Endothelial cell of umbilical vein (primary cell): ENCODE measurements around the gene MCRIP2. TPM values are rescaled to one million over a fixed set of nuclear protein-coding genes. Genes with fewer than 3 reads are reported as not detected.

Experiments
- BruUV-seq: library from RNA; stranded (reverse); fragments of 400-500 nt; replicated peaks from 2 replicates; lab custom pipeline; 2021; lab: Mats Ljungman, UMichigan
- CTCF ChIA-PET: fragments of 300-600, 350-600 bp; sonication (Branson Sonifier 250); formaldehyde crosslinking; loops from one replicate; lab custom pipeline; 2021; ENCODE audit warnings: antibody characterized with exemption, inconsistent platforms; lab: Charles Lee
- POLR2A ChIA-PET: fragments of 300-600, 350-600 bp; sonication (Branson Sonifier 250); formaldehyde crosslinking; loops from one replicate; lab custom pipeline; 2021; ENCODE audit warnings: antibody characterized with exemption, inconsistent platforms; lab: Charles Lee
- DNase-seq: peaks from one replicate; pipeline ENCODE4 v3.0.0-alpha.2; 2011; ENCODE audit warnings: low read depth, low spot score
- FAIRE-seq: peaks from 2 replicates; lab custom pipeline; 2011; peaks lifted over from hg19 to GRCh38; lab: Jason Lieb, UNC
- H2AFZ ChIP-seq: 2 replicates; pipeline ENCODE4 v1.6.0; 2012; ENCODE audit warnings: low read depth, low read length, control low read depth, inconsistent platforms
- H3K27ac ChIP-seq: 2 replicates; pipeline ENCODE4 v1.5.1; 2011; ENCODE audit warnings: low read depth, mild to moderate bottlenecking, control low read depth, low read length, moderate library complexity; ENCODE audit not compliant: insufficient read depth
- H3K27me3 ChIP-seq, 2 experiments: 2 replicates each; pipeline versions ENCODE4 v1.6.0 to v1.6.1; 2011; ENCODE audit warnings: low read length in 2 of 2, mixed read lengths in 1 of 2; ENCODE audit not compliant: control insufficient read depth in 2 of 2, insufficient read depth in 2 of 2
- H3K36me3 ChIP-seq, 2 experiments: 2 replicates in 1 of 2; 3 replicates in 1 of 2; pipeline ENCODE4 v1.5.1; 2011; ENCODE audit warnings: low read length in 2 of 2, mild to moderate bottlenecking in 1 of 2, moderate library complexity in 1 of 2; ENCODE audit not compliant: control insufficient read depth in 2 of 2, insufficient read depth in 2 of 2; ENCODE audit errors: extremely low read depth in 1 of 2
- H3K4me1 ChIP-seq: 3 replicates; pipeline ENCODE4 v1.5.1; 2011; ENCODE audit warnings: mild to moderate bottlenecking, low read length; ENCODE audit not compliant: control insufficient read depth, insufficient read depth; ENCODE audit errors: extremely low read depth
- H3K4me2 ChIP-seq: 2 replicates; pipeline ENCODE4 v1.6.1; 2011; ENCODE audit warnings: low read length, control low read depth, mixed read lengths; ENCODE audit not compliant: insufficient read depth
- H3K4me3 ChIP-seq, 3 experiments: fragments of 200-600 bp in 1 of 3; sonication (generic), shearing (Covaris generic) in 1 of 3; replicated peaks in 1 of 3; 2 replicates each; pipeline ENCODE4 v1.5.1; 2011 to 2016; ENCODE audit warnings: control low read depth in 3 of 3, low read length in 3 of 3, mild to moderate bottlenecking in 2 of 3, inconsistent platforms in 1 of 3, low read depth in 1 of 3, moderate library complexity in 1 of 3; ENCODE audit not compliant: insufficient read depth in 1 of 3
- H3K79me2 ChIP-seq: 2 replicates; pipeline ENCODE4 v1.6.0; 2012; ENCODE audit warnings: low read length, inconsistent platforms; ENCODE audit not compliant: control insufficient read depth, insufficient read depth
- H3K9ac ChIP-seq: replicated peaks from 2 replicates; pipeline ENCODE3; 2011; ENCODE audit warnings: low read length, control low read depth; ENCODE audit not compliant: insufficient read depth; ENCODE audit errors: extremely low read depth
- H3K9me1 ChIP-seq: replicated peaks from 3 replicates; pipeline ENCODE4 v1.6.0; 2011; ENCODE audit warnings: mild to moderate bottlenecking, low read length; ENCODE audit not compliant: control insufficient read depth, insufficient read depth; ENCODE audit errors: extremely low read depth
- H3K9me3 ChIP-seq: replicated peaks from 2 replicates; pipeline ENCODE4 v1.5.1; 2012; ENCODE audit warnings: low read length, inconsistent platforms; ENCODE audit not compliant: control insufficient read depth, insufficient read depth
- H4K20me1 ChIP-seq: replicated peaks from 2 replicates; pipeline ENCODE3; 2011; ENCODE audit warnings: mild to moderate bottlenecking, low read length; ENCODE audit not compliant: control insufficient read depth, insufficient read depth; ENCODE audit errors: extremely low read depth
- CTCF ChIP-seq, 2 donors: IDR thresholded peaks; 1 replicate in 1 of 2; 2 replicates in 1 of 2; pipeline ENCODE4 v1.5.1; 2011; ENCODE audit warnings: low read length in 2 of 2, mild to moderate bottlenecking in 2 of 2, moderate library complexity in 2 of 2, control low read depth in 1 of 2, inconsistent platforms in 1 of 2, low read depth in 1 of 2; ENCODE audit not compliant: insufficient read depth in 1 of 2; ENCODE audit errors: extremely low read depth in 1 of 2
- EZH2 ChIP-seq: IDR thresholded peaks from 2 replicates; pipeline ENCODE4 v1.6.1; 2012; ENCODE audit warnings: borderline replicate concordance, low read depth, mild to moderate bottlenecking, moderate library complexity, low read length, inconsistent platforms; ENCODE audit not compliant: severe bottlenecking
- FOS ChIP-seq: IDR thresholded peaks from 2 replicates; pipeline ENCODE4 v1.6.1; 2011; ENCODE audit warnings: mild to moderate bottlenecking, low read length, moderate library complexity, borderline replicate concordance; ENCODE audit not compliant: insufficient read depth
- GATA2 ChIP-seq: IDR thresholded peaks from 2 replicates; pipeline ENCODE4 v1.7.0; 2011; ENCODE audit warnings: low read depth, mild to moderate bottlenecking, moderate library complexity, mixed read lengths, low read length; ENCODE audit not compliant: insufficient read length, insufficient read depth
- JUN ChIP-seq: IDR thresholded peaks from 2 replicates; pipeline ENCODE4 v1.6.1; 2011; ENCODE audit warnings: borderline replicate concordance, low read depth; ENCODE audit not compliant: insufficient read length, insufficient read depth
- MAX ChIP-seq: IDR thresholded peaks from 2 replicates; pipeline ENCODE4 v1.6.1; 2011; ENCODE audit not compliant: insufficient read depth, insufficient read length
- MYC ChIP-seq: IDR thresholded peaks from one replicate; pipeline ENCODE4 v1.6.1; 2011; ENCODE audit warnings: mild to moderate bottlenecking, low read depth, low read length
- POLR2A ChIP-seq: IDR thresholded peaks from 2 replicates; pipeline ENCODE4 v1.6.1; 2012; ENCODE audit warnings: low read depth, mild to moderate bottlenecking, control low read depth, low read length
- POLR2AphosphoS5 ChIP-seq: IDR thresholded peaks from 2 replicates; pipeline ENCODE4 v1.6.1; 2012; ENCODE audit warnings: low read depth, mild to moderate bottlenecking, control low read depth, low read length, moderate library complexity; ENCODE audit not compliant: insufficient read depth
- dilution Hi-C: fragments of 300-500 bp; cut with MboI; formaldehyde crosslinking; loops from one replicate; pipeline ENCODE4 v1.15.0; 2019; ENCODE audit warnings: low sequenced_read_pairs; ENCODE audit not compliant: extremely low pct_ligation_motif_present
- intact Hi-C: fragments of 100-400 bp; cut with micrococcal nuclease; formaldehyde crosslinking; loops from one replicate; pipeline ENCODE4 v1.10.0; 2022
- polyA plus RNA-seq, 4 experiments: library from polyadenylated mRNA; depleted of rRNA in 3 of 4; stranded (reverse) in 3 of 4; unstranded in 1 of 4; fragments of >200 nt; gene quantifications; 2 replicates each; pipeline versions ENCODE4 v1.2.1 to v1.2.3, GENCODE V29; 2011 to 2012; ENCODE audit warnings: missing spikeins in 1 of 4
- total RNA-seq: library from RNA; stranded (reverse); gene quantifications from 2 replicates; pipeline ENCODE4 v1.2.3, GENCODE V29; 2021

MCRIP2 gene
- total and polyA plus RNA-seq, 2 donors (not counting 3 experiments of a cell fraction or from before 2014, with no cell fraction given), result 17.1 to 18.9 TPM

GRCh38 chr16:616733-617586 lies 24.7 kb upstream of the MCRIP2 start:
- CTCF ChIA-PET, result interaction anchor here (1.5 kb wide), 1 partner anchor 16 kb away, joined by 3 read pairs; no protein-coding TSS in a partner anchor

More at GRCh38 chr16:616733-617586, 24.7 kb upstream of the MCRIP2 start:
- Histone ChIP-seq H2AFZ (no peak overlapping the region), H3K27me3 (no peaks in the 10 kb centered on the region), H4K20me1 (no peaks in the 10 kb centered on the region), H3K9me3 (no peaks in the 10 kb centered on the region), H3K9me1 (no peaks in the 10 kb centered on the region), H3K4me2 (no peak overlapping the region), H3K79me2 (no peaks in the 10 kb centered on the region), H3K4me1 (no peaks in the 10 kb centered on the region), H3K9ac (no peak overlapping the region), H3K4me3 (no peak overlapping the region), H3K27ac (no peak overlapping the region), H3K36me3 (no peaks in the 10 kb centered on the region)
- dilution Hi-C loops, result no loop called here
- FAIRE-seq, result no peak
- DNase-seq, result no peak
- intact Hi-C loops, result no loop called here
- TF ChIP-seq FOS (no peak), POLR2A (no peak), EZH2 (no peak), POLR2AphosphoS5 (no peak), MAX (no peak), JUN (no peak), GATA2 (no peak), MYC (no peak), CTCF (IDR thresholded peaks at IDR 0.05; ENCODE audit: extremely low read depth in 1 of 2, insufficient read depth in 1 of 2, low read depth in 1 of 2, low read length in 2 of 2) (no peak)
- BruUV-seq, result no TSS peak
- POLR2A ChIA-PET, result no interaction called here
